ENCODE results near the gene DOHH.

DNA sequence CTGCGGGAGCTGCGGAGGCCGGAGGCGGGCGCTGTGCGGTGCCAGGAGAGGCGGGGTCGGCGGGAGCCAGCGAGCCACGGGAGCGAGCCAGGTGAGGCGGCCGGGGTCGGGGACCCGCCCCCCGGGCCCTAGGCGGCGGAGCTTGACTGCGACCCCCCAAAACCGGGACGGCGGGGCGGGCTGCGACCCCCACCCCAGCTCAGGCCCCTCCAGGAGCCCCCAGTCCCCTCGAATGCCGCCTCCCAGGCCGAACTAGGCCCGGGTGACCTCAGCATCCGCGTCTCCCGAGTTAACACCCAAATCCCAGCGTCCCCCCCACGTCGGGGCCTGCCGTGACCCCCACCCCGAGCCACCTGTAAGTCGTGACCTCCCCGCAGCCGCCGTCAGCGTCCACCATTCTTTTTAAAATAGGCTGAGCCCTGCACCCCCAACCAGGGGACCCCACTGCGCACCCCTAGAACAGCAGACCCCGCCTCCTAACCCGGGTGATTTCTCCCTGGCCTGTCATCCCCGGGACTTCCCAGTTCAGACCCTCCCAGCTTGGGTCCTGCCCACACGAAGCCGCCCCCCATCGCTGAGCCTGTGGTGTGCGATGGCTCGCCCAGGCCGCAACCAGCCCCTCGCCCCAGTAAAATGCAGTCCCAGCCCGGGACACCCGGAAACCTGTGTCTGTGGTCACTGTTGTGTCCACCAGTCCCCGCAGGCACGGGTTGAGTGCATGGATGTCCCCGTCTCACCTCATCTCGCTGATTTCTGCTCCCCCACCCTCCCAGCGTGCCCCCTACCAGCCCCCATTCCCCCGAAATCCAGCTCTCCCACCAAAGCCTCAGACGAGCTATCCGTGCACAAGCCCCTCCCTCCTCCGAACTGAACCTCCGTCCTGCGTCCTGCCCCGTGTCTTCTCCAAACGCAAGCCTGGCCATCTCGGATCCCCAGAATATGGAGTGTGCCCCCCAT lies 6.2 kb upstream of the DOHH start:
- TF ChIP-seq CTCF (conservative IDR thresholded peaks at IDR 0.05 in 1 of 2, IDR thresholded peaks at IDR 0.05 in 1 of 2; ENCODE audit: extremely low read depth in 1 of 2, insufficient read depth in 1 of 2, low read depth in 1 of 2, low read length in 2 of 2): no peak
- TF ChIP-seq EZH2 (IDR thresholded peaks at IDR 0.05; ENCODE audit: borderline replicate concordance, low read length): no peak
